Large intestine (tissue), 3 donors: ENCODE measurements around the gene ISCA2. TPM values are rescaled to one million over a fixed set of nuclear protein-coding genes. Genes with fewer than 3 reads are reported as not detected.

Experiments
- DNase-seq, 2 donors: peaks; one replicate each; pipeline versions ENCODE4 v3.0.0 to v3.0.0-alpha.2; 2013
- H3K27ac ChIP-seq: one replicate; pipeline ENCODE4 v1.5.1; 2013; ENCODE audit warnings: low read length
- H3K27me3 ChIP-seq: 2 replicates; pipeline ENCODE4 v1.6.1; 2013; ENCODE audit warnings: low read length; ENCODE audit not compliant: control insufficient read depth, insufficient read depth
- H3K36me3 ChIP-seq: 2 replicates; pipeline ENCODE4 v1.6.1; 2013; ENCODE audit warnings: low read length; ENCODE audit not compliant: control insufficient read depth, insufficient read depth
- H3K4me1 ChIP-seq: one replicate; pipeline ENCODE4 v1.6.1; 2013; ENCODE audit warnings: low read length; ENCODE audit not compliant: control insufficient read depth, insufficient read depth
- H3K4me3 ChIP-seq: one replicate; pipeline ENCODE4 v1.5.1; 2013; ENCODE audit warnings: low read length
- H3K9me3 ChIP-seq: one replicate; pipeline ENCODE4 v1.6.1; 2013; ENCODE audit warnings: mild to moderate bottlenecking, low read depth, low read length, moderate library complexity; ENCODE audit not compliant: control insufficient read depth
- WGBS: methylation state at CpG from one replicate; pipeline ENCODE4 v1.1.5; 2013; ENCODE audit warnings: low lambda C conversion rate; ENCODE audit not compliant: insufficient coverage; 5-methylcytosine and 5-hydroxymethylcytosine counted together
- polyA plus RNA-seq: library from polyadenylated mRNA; unstranded; fragments of 120-200 nt; gene quantifications from one replicate; pipeline ENCODE4 v1.2.1, GENCODE V29; 2013

ISCA2 gene
- polyA plus RNA-seq, 1 donor = 34.7 TPM

- Histone ChIP-seq H3K27me3 (peaks cover 20% of the 10 kb centered on the region), H3K4me3 (no peak overlapping the region), H3K4me1 (no peaks in the 10 kb centered on the region), H3K9me3 (no peaks in the 10 kb centered on the region), H3K27ac (no peak overlapping the region), H3K36me3 (no peaks in the 10 kb centered on the region)
- DNase-seq = no peak
- no CpG with 5 or more reads among the region's 8 CpGs for WGBS
These were observed 13.5 kb downstream of the ISCA2 start for GRCh38 chr14:74507085-74507484.

- no CpG with 5 or more reads among the region's 5 CpGs for WGBS
These were observed 14.3 kb downstream of the ISCA2 start for GRCh38 chr14:74507840-74508239.

GRCh38 chr14:74508292-74508731 lies 14.7 kb downstream of the ISCA2 start:
- Histone ChIP-seq H3K4me1 (no peaks in the 10 kb centered on the region), H3K27ac (no peak overlapping the region), H3K27me3 (peaks cover 20% of the 10 kb centered on the region), H3K4me3 (no peak overlapping the region), H3K9me3 (no peaks in the 10 kb centered on the region), H3K36me3 (no peaks in the 10 kb centered on the region)
- no peak for DNase-seq
- WGBS = no CpG with 5 or more reads among the region's 15 CpGs

More at GRCh38 chr14:74507840-74508239, 14.3 kb downstream of the ISCA2 start:
- Histone ChIP-seq H3K4me1 (no peaks in the 10 kb centered on the region), H3K36me3 (no peaks in the 10 kb centered on the region), H3K9me3 (no peaks in the 10 kb centered on the region), H3K27me3 (peaks cover 20% of the 10 kb centered on the region), H3K27ac (no peak overlapping the region), H3K4me3 (no peak overlapping the region)
- no peak for DNase-seq

- Histone ChIP-seq H3K36me3 (no peaks in the 10 kb centered on the region), H3K9me3 (no peaks in the 10 kb centered on the region), H3K4me3 (no peak overlapping the region), H3K4me1 (no peaks in the 10 kb centered on the region), H3K27me3 (peaks cover 20% of the 10 kb centered on the region), H3K27ac (no peak overlapping the region)
- no CpG with 5 or more reads among the region's 13 CpGs for WGBS
- DNase-seq = no peak
These were observed 15.4 kb downstream of the ISCA2 start for GRCh38 chr14:74508844-74509428.

- DNase-seq = no peak
- Histone ChIP-seq H3K9me3 (no peaks in the 10 kb centered on the region), H3K4me1 (no peaks in the 10 kb centered on the region), H3K27ac (no peak overlapping the region), H3K36me3 (no peaks in the 10 kb centered on the region), H3K27me3 (peaks cover 20% of the 10 kb centered on the region), H3K4me3 (no peak overlapping the region)
- WGBS = no CpG with 5 or more reads among the region's 10 CpGs
These were observed 16.1 kb downstream of the ISCA2 start for GRCh38 chr14:74509587-74510222.

GRCh38 chr14:74510223-74510931 lies 16.8 kb downstream of the ISCA2 start:
- Histone ChIP-seq H3K36me3 (no peaks in the 10 kb centered on the region), H3K27ac (no peak overlapping the region), H3K27me3 (peaks cover 20% of the 10 kb centered on the region), H3K4me3 (no peak overlapping the region), H3K4me1 (no peaks in the 10 kb centered on the region), H3K9me3 (no peaks in the 10 kb centered on the region)
- DNase-seq = no peak
- WGBS = no CpG with 5 or more reads among the region's 21 CpGs

- Histone ChIP-seq H3K9me3 (no peaks in the 10 kb centered on the region), H3K27ac (no peak overlapping the region), H3K4me3 (no peak overlapping the region), H3K4me1 (no peaks in the 10 kb centered on the region), H3K36me3 (no peaks in the 10 kb centered on the region), H3K27me3 (peaks cover 20% of the 10 kb centered on the region)
- no peak for DNase-seq
- WGBS = no CpG with 5 or more reads among the region's 10 CpGs
These were observed 17.4 kb downstream of the ISCA2 start for GRCh38 chr14:74510959-74511409.

GRCh38 chr14:74511966-74512830 lies 18.6 kb downstream of the ISCA2 start:
- Histone ChIP-seq H3K4me1 (peaks cover 8% of the 10 kb centered on the region), H3K36me3 (no peaks in the 10 kb centered on the region), H3K27me3 (peaks cover 20% of the 10 kb centered on the region), H3K27ac (no peak overlapping the region), H3K9me3 (no peaks in the 10 kb centered on the region), H3K4me3 (no peak overlapping the region)
- no CpG with 5 or more reads among the region's 10 CpGs for WGBS
- no peak for DNase-seq

- Histone ChIP-seq H3K36me3 (no peaks in the 10 kb centered on the region), H3K4me1 (peaks cover 8% of the 10 kb centered on the region), H3K27me3 (peaks cover 10% of the 10 kb centered on the region), H3K4me3 (no peak overlapping the region), H3K27ac (no peak overlapping the region), H3K9me3 (no peaks in the 10 kb centered on the region)
- WGBS = no CpG with 5 or more reads among the region's 13 CpGs
- DNase-seq = peak in 1 of 2 donors; percentile 29
These were observed 20.9 kb downstream of the ISCA2 start for GRCh38 chr14:74514471-74514941.

- no peak overlapping the region for H3K4me3 ChIP-seq
- peaks cover 3% of the 10 kb centered on the region for H3K27me3 ChIP-seq
- WGBS = no CpG with 5 or more reads among the region's 8 CpGs
- no peaks in the 10 kb centered on the region for H3K36me3 ChIP-seq
- H3K4me1 ChIP-seq = peaks cover 8% of the 10 kb centered on the region
- no peak overlapping the region for H3K27ac ChIP-seq
- no peak for DNase-seq
- no peaks in the 10 kb centered on the region for H3K9me3 ChIP-seq
These were observed 22.4 kb downstream of the ISCA2 start for GRCh38 chr14:74515891-74516412.
